ENCODE measurements around the gene THEMIS2.
"Not testable (repeated sequence)": the region's sequence is repeated elsewhere in the genome, so short reads cannot be mapped to it uniquely, and the experiment has no call there.

THEMIS2 gene

GRCh38 chr1:27872059-27872801, at the start of gene THEMIS2:
Gene THEMIS2, plus strand, starts transcription at chr1:27872544. Its CDS starts 28 bp downstream, at chr1:27872572.
- no peaks in the 10 kb centered on the region for H3K9me3 ChIP-seq
- no peaks in the 10 kb centered on the region for H3K27me3 ChIP-seq (ENCODE audit: low read depth)
- no peaks in the 10 kb centered on the region for H3K36me3 ChIP-seq (replicated peaks)
- peaks cover 4% of the 10 kb centered on the region for H3K4me1 ChIP-seq
- DNase-seq (ENCODE audit: low spot score in 2 of 2) = peak; percentile 30 to 89
- in situ Hi-C loops (cut with MboI; ENCODE audit: low sequenced_read_pairs) = no loop called here
- peak within 1 kb of the TSS; percentile 71 for H3K4me3 ChIP-seq

GRCh38 chr1:27823784-27824183, 48.6 kb upstream of the THEMIS2 start:
- Histone ChIP-seq H3K4me3 (no peak overlapping the region), H3K36me3 (replicated peaks) (peaks cover 13% of the 10 kb centered on the region), H3K9me3 (no peaks in the 10 kb centered on the region), H3K4me1 (no peaks in the 10 kb centered on the region), H3K27me3 (ENCODE audit: low read depth) (no peaks in the 10 kb centered on the region)
- in situ Hi-C loops (cut with MboI; ENCODE audit: low sequenced_read_pairs) = no loop called here
- DNase-seq (ENCODE audit: low spot score in 2 of 2) = no peak

GRCh38 chr1:27824411-27824810, 47.9 kb upstream of the THEMIS2 start:
- no peak overlapping the region for H3K4me3 ChIP-seq
- in situ Hi-C loops (cut with MboI; ENCODE audit: low sequenced_read_pairs) = no loop called here
- H3K9me3 ChIP-seq = no peaks in the 10 kb centered on the region
- H3K27me3 ChIP-seq (ENCODE audit: low read depth) = no peaks in the 10 kb centered on the region
- no peak for DNase-seq (ENCODE audit: low spot score in 2 of 2)
- no peaks in the 10 kb centered on the region for H3K4me1 ChIP-seq
- H3K36me3 ChIP-seq (replicated peaks) = peaks cover 13% of the 10 kb centered on the region

- in situ Hi-C loops (cut with MboI; ENCODE audit: low sequenced_read_pairs); DNase-seq (ENCODE audit: low spot score in 2 of 2); H3K4me3 ChIP-seq; H3K4me1 ChIP-seq; H3K27me3 ChIP-seq (ENCODE audit: low read depth); H3K9me3 ChIP-seq: not testable (repeated sequence)
- H3K36me3 ChIP-seq (replicated peaks) = peaks cover 24% of the 10 kb centered on the region
Measured at GRCh38 chr1:27829339-27829960, 42.9 kb upstream of the THEMIS2 start.

GRCh38 chr1:27830621-27831440, 41.5 kb upstream of the THEMIS2 start, which contains the start of gene PPP1R8:
Gene PPP1R8, plus strand, starts transcription at chr1:27830782. Its CDS starts 54 bp downstream, at chr1:27830836.
- H3K36me3 ChIP-seq (replicated peaks) = peaks cover 38% of the 10 kb centered on the region
- no peaks in the 10 kb centered on the region for H3K9me3 ChIP-seq
- in situ Hi-C loops (cut with MboI; ENCODE audit: low sequenced_read_pairs) = no loop called here
- H3K4me3 ChIP-seq = peak within 1 kb of the TSS; percentile 99
- no peaks in the 10 kb centered on the region for H3K27me3 ChIP-seq (ENCODE audit: low read depth)
- H3K4me1 ChIP-seq = peaks cover 9% of the 10 kb centered on the region; the same call in 1 of the 2 replicates
- peak; percentile 94 to 96 for DNase-seq (ENCODE audit: low spot score in 2 of 2)

GRCh38 chr1:27831568-27832410, 40.6 kb upstream of the THEMIS2 start:
- peak in 1 of 2 experiments; percentile 27 for DNase-seq (ENCODE audit: low spot score in 2 of 2)
- Histone ChIP-seq H3K36me3 (replicated peaks) (peaks cover 45% of the 10 kb centered on the region), H3K4me3 (peak overlapping the region; percentile 99), H3K27me3 (ENCODE audit: low read depth) (no peaks in the 10 kb centered on the region), H3K4me1 (peaks cover 9% of the 10 kb centered on the region; the same call in 1 of the 2 replicates), H3K9me3 (no peaks in the 10 kb centered on the region)
- in situ Hi-C loops (cut with MboI; ENCODE audit: low sequenced_read_pairs) = no loop called here

- Histone ChIP-seq H3K9me3 (no peaks in the 10 kb centered on the region), H3K4me3 (no peak overlapping the region; the same call in 1 of the 2 replicates), H3K27me3 (ENCODE audit: low read depth) (no peaks in the 10 kb centered on the region), H3K36me3 (replicated peaks) (peaks cover 50% of the 10 kb centered on the region), H3K4me1 (peaks cover 9% of the 10 kb centered on the region; the same call in 1 of the 2 replicates)
- in situ Hi-C loops (cut with MboI; ENCODE audit: low sequenced_read_pairs) = no loop called here
- no peak for DNase-seq (ENCODE audit: low spot score in 2 of 2)
Measured at GRCh38 chr1:27832762-27833161, 39.6 kb upstream of the THEMIS2 start.

- no peak overlapping the region for H3K4me3 ChIP-seq
- in situ Hi-C loops (cut with MboI; ENCODE audit: low sequenced_read_pairs) = no loop called here
Measured at GRCh38 chr1:27833470-27833869, 38.9 kb upstream of the THEMIS2 start.

GRCh38 chr1:27835046-27835445, 37.3 kb upstream of the THEMIS2 start:
- DNase-seq (ENCODE audit: low spot score in 2 of 2) = no peak
- in situ Hi-C loops (cut with MboI; ENCODE audit: low sequenced_read_pairs) = no loop called here
- Histone ChIP-seq H3K4me3 (no peak overlapping the region), H3K27me3 (ENCODE audit: low read depth) (no peaks in the 10 kb centered on the region), H3K9me3 (no peaks in the 10 kb centered on the region), H3K36me3 (replicated peaks) (peaks cover 69% of the 10 kb centered on the region), H3K4me1 (peaks cover 9% of the 10 kb centered on the region; the same call in 1 of the 2 replicates)

More at GRCh38 chr1:27833470-27833869, 38.9 kb upstream of the THEMIS2 start:
- Histone ChIP-seq H3K36me3 (replicated peaks) (peaks cover 54% of the 10 kb centered on the region), H3K9me3 (no peaks in the 10 kb centered on the region), H3K4me1 (peaks cover 9% of the 10 kb centered on the region; the same call in 1 of the 2 replicates), H3K27me3 (ENCODE audit: low read depth) (no peaks in the 10 kb centered on the region)
- no peak for DNase-seq (ENCODE audit: low spot score in 2 of 2)

- in situ Hi-C loops (cut with MboI; ENCODE audit: low sequenced_read_pairs) = no loop called here
- Histone ChIP-seq H3K4me1 (peaks cover 9% of the 10 kb centered on the region; the same call in 1 of the 2 replicates), H3K27me3 (ENCODE audit: low read depth) (no peaks in the 10 kb centered on the region), H3K36me3 (replicated peaks) (peaks cover 74% of the 10 kb centered on the region), H3K4me3 (no peak overlapping the region), H3K9me3 (no peaks in the 10 kb centered on the region)
- DNase-seq (ENCODE audit: low spot score in 2 of 2) = no peak
Measured at GRCh38 chr1:27835501-27835900, 36.8 kb upstream of the THEMIS2 start.

- H3K9me3 ChIP-seq = no peaks in the 10 kb centered on the region
- H3K4me3 ChIP-seq = no peak overlapping the region
- no peak for DNase-seq (ENCODE audit: low spot score in 2 of 2)
- no peaks in the 10 kb centered on the region for H3K27me3 ChIP-seq (ENCODE audit: low read depth)
- in situ Hi-C loops (cut with MboI; ENCODE audit: low sequenced_read_pairs) = no loop called here
- H3K36me3 ChIP-seq (replicated peaks) = peaks cover 52% of the 10 kb centered on the region
- H3K4me1 ChIP-seq = no peaks in the 10 kb centered on the region
Measured at GRCh38 chr1:27849951-27850350, 22.4 kb upstream of the THEMIS2 start.

GRCh38 chr1:27855085-27855484, 17.3 kb upstream of the THEMIS2 start:
- Histone ChIP-seq H3K27me3 (ENCODE audit: low read depth) (no peaks in the 10 kb centered on the region), H3K4me1 (no peaks in the 10 kb centered on the region), H3K4me3 (no peak overlapping the region), H3K9me3 (no peaks in the 10 kb centered on the region), H3K36me3 (replicated peaks) (peaks cover 18% of the 10 kb centered on the region)
- in situ Hi-C loops (cut with MboI; ENCODE audit: low sequenced_read_pairs) = no loop called here
- no peak for DNase-seq (ENCODE audit: low spot score in 2 of 2)

All from HAP-1 (cell line).